ENCODE measurements around the gene WARS2. TPM values are rescaled to one million over a fixed set of nuclear protein-coding genes. Genes with fewer than 3 reads are reported as not detected.

WARS2 gene
- total RNA-seq, 1 donor from 2014 or later: 9.0 TPM

GRCh38 chr1:118987468-118988185 lies 152.8 kb downstream of the WARS2 start:
- FAIRE-seq: no peak
- DNase-seq (ENCODE audit: low spot score in 2 of 2): no peak

GRCh38 chr1:118986555-118987467 lies 153.6 kb downstream of the WARS2 start:
- DNase-seq (ENCODE audit: low spot score in 2 of 2) (peak in 1 of 2 donors; percentile 19), FAIRE-seq (no peak)

- no peak for FAIRE-seq
- DNase-seq (ENCODE audit: low spot score in 2 of 2): peak in 1 of 2 donors; percentile 22
These were observed 154.6 kb downstream of the WARS2 start for GRCh38 chr1:118985640-118986554.

- FAIRE-seq (no peak), DNase-seq (ENCODE audit: low spot score in 2 of 2) (peak in 1 of 2 donors; percentile 21)
These were observed 155.5 kb downstream of the WARS2 start for GRCh38 chr1:118984722-118985639.

GRCh38 chr1:118984086-118984721 lies 156.2 kb downstream of the WARS2 start:
- DNase-seq (ENCODE audit: low spot score in 2 of 2): peak in 1 of 2 donors; percentile 33
- no peak for FAIRE-seq

- DNase-seq (ENCODE audit: low spot score in 2 of 2) (peak in 1 of 2 donors; percentile 12), FAIRE-seq (no peak)
These were observed 156.9 kb downstream of the WARS2 start for GRCh38 chr1:118983558-118984041.

GRCh38 chr1:118982821-118983557 lies 157.5 kb downstream of the WARS2 start:
- FAIRE-seq: no peak

DNA sequence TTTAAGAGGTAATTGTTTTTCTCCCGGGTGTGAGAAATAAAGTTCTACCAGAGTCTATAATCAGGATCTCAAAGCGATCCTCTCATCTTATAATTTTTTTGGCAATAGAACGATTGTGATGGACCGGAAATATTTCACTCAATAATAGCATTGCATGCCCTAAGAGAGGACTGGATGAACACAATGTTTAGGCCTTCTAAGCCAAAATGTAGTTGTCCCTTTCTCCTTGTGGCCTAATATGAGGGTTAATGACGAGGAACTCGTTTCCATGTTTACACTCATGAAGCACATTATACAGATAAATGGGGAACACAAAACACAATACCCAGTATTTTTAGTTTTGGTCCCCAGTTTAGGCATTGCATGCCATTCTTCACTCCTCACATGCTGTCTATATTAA lies 158.2 kb downstream of the WARS2 start:
- DNase-seq (ENCODE audit: low spot score in 2 of 2) (no peak), FAIRE-seq (no peak)

More at GRCh38 chr1:118982821-118983557, 157.5 kb downstream of the WARS2 start:
- peak in 1 of 2 donors; percentile 10 for DNase-seq (ENCODE audit: low spot score in 2 of 2)

GRCh38 chr1:118981436-118981835 lies 159.0 kb downstream of the WARS2 start:
- DNase-seq (ENCODE audit: low spot score in 2 of 2) (peak in 1 of 2 donors; percentile 13), FAIRE-seq (no peak)

Small RNAs within 50 kb of the gene (small RNA-seq; reads per million reads assigned to genes)
- not detected for gene AL139420.2

Other genes with a start within 250 kb of the WARS2 start
- gene TBX15, start 152.3 kb downstream of the WARS2 start, total RNA-seq: 0.82 TPM
- gene HAO2, start 228.1 kb upstream of the WARS2 start, total RNA-seq: under 0.01 TPM